ENCODE results near the gene HIRA. TPM values are rescaled to one million over a fixed set of nuclear protein-coding genes. Genes with fewer than 3 reads are reported as not detected.

The HIRA gene
- total and polyA plus RNA-seq, 9 of the 15 experiments (the other 6 are each of a cell fraction or from before 2014, with no cell fraction given): 0.96 to 132 (median 58.4) TPM

DNA sequence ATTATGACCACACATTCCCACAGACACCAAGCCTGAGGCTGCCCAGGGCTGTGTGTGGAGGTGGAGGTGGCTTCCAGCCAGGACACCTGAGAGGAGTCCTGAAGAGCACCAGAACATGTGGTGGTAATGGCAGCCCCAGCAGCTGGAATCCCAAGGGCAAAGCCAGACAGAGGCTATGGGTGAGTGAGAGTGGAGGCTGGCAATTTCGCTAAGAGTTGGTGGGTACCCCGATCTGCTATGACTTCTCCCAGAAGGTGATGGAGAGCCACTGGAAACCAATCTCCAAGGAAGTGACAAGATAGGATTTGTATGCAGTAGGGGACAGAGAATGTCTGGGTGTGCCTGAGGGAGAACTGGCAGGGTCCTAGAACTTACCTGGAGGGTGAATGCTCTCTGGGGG, 70.7 kb downstream of the HIRA start (continued):
- TF ChIP-seq, protein P1, sequence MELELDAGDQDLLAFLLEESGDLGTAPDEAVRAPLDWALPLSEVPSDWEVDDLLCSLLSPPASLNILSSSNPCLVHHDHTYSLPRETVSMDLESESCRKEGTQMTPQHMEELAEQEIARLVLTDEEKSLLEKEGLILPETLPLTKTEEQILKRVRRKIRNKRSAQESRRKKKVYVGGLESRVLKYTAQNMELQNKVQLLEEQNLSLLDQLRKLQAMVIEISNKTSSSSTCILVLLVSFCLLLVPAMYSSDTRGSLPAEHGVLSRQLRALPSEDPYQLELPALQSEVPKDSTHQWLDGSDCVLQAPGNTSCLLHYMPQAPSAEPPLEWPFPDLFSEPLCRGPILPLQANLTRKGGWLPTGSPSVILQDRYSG (tag; conservative IDR thresholded peaks at IDR 0.05; ENCODE audit: low read depth): no peak
- TF ChIP-seq, protein P2, sequence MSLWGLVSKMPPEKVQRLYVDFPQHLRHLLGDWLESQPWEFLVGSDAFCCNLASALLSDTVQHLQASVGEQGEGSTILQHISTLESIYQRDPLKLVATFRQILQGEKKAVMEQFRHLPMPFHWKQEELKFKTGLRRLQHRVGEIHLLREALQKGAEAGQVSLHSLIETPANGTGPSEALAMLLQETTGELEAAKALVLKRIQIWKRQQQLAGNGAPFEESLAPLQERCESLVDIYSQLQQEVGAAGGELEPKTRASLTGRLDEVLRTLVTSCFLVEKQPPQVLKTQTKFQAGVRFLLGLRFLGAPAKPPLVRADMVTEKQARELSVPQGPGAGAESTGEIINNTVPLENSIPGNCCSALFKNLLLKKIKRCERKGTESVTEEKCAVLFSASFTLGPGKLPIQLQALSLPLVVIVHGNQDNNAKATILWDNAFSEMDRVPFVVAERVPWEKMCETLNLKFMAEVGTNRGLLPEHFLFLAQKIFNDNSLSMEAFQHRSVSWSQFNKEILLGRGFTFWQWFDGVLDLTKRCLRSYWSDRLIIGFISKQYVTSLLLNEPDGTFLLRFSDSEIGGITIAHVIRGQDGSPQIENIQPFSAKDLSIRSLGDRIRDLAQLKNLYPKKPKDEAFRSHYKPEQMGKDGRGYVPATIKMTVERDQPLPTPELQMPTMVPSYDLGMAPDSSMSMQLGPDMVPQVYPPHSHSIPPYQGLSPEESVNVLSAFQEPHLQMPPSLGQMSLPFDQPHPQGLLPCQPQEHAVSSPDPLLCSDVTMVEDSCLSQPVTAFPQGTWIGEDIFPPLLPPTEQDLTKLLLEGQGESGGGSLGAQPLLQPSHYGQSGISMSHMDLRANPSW (CRISPR knock-in tag; IDR thresholded peaks at IDR 0.05): no peak
- no peak for TF ChIP-seq NUFIP1 (IDR thresholded peaks at IDR 0.05; ENCODE audit: partially characterized antibody)
- TF ChIP-seq, protein P3, sequence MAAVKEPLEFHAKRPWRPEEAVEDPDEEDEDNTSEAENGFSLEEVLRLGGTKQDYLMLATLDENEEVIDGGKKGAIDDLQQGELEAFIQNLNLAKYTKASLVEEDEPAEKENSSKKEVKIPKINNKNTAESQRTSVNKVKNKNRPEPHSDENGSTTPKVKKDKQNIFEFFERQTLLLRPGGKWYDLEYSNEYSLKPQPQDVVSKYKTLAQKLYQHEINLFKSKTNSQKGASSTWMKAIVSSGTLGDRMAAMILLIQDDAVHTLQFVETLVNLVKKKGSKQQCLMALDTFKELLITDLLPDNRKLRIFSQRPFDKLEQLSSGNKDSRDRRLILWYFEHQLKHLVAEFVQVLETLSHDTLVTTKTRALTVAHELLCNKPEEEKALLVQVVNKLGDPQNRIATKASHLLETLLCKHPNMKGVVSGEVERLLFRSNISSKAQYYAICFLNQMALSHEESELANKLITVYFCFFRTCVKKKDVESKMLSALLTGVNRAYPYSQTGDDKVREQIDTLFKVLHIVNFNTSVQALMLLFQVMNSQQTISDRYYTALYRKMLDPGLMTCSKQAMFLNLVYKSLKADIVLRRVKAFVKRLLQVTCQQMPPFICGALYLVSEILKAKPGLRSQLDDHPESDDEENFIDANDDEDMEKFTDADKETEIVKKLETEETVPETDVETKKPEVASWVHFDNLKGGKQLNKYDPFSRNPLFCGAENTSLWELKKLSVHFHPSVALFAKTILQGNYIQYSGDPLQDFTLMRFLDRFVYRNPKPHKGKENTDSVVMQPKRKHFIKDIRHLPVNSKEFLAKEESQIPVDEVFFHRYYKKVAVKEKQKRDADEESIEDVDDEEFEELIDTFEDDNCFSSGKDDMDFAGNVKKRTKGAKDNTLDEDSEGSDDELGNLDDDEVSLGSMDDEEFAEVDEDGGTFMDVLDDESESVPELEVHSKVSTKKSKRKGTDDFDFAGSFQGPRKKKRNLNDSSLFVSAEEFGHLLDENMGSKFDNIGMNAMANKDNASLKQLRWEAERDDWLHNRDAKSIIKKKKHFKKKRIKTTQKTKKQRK (IDR thresholded peaks at IDR 0.05; ENCODE audit: borderline replicate concordance, low read depth, low read length): no peak
- TF ChIP-seq HEY1 (CRISPR knock-in tag; IDR thresholded peaks at IDR 0.05; ENCODE audit: borderline replicate concordance): no peak
- TF ChIP-seq ZNF3 (CRISPR knock-in tag; IDR thresholded peaks at IDR 0.05): no peak
- TF ChIP-seq SOX6 (IDR thresholded peaks at IDR 0.05): no peak
- TF ChIP-seq, protein P4, sequence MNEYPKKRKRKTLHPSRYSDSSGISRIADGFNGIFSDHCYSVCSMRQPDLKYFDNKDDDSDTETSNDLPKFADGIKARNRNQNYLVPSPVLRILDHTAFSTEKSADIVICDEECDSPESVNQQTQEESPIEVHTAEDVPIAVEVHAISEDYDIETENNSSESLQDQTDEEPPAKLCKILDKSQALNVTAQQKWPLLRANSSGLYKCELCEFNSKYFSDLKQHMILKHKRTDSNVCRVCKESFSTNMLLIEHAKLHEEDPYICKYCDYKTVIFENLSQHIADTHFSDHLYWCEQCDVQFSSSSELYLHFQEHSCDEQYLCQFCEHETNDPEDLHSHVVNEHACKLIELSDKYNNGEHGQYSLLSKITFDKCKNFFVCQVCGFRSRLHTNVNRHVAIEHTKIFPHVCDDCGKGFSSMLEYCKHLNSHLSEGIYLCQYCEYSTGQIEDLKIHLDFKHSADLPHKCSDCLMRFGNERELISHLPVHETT (CRISPR knock-in tag; conservative IDR thresholded peaks at IDR 0.05 in 1 of 2, IDR thresholded peaks at IDR 0.05 in 1 of 2): 0 out of 4 replicates have a peak, but pooled peaks of 1 of the 2 experiments have one; percentile 49
- TF ChIP-seq ZNF12 (CRISPR knock-in tag; IDR thresholded peaks at IDR 0.05): no peak
- no peak for TF ChIP-seq MTF1 (CRISPR knock-in tag; IDR thresholded peaks at IDR 0.05; ENCODE audit: borderline replicate concordance)
- TF ChIP-seq KLF16 (IDR thresholded peaks at IDR 0.05): no peak
- no peak for TF ChIP-seq SIRT6 (IDR thresholded peaks at IDR 0.05; ENCODE audit: low read depth, low read length)
- TF ChIP-seq EHMT2 (IDR thresholded peaks at IDR 0.05): no peak
- no peak for TF ChIP-seq ZNF699 (CRISPR knock-in tag; IDR thresholded peaks at IDR 0.05; ENCODE audit: insufficient replicate concordance)
- no peak for TF ChIP-seq ILK (tag; IDR thresholded peaks at IDR 0.05; ENCODE audit: borderline replicate concordance, low read depth)
- TF ChIP-seq RBM39 (optimal IDR thresholded peaks at IDR 0.05; ENCODE audit: low read depth, low read length): peak; percentile 61
- TF ChIP-seq, protein P5, sequence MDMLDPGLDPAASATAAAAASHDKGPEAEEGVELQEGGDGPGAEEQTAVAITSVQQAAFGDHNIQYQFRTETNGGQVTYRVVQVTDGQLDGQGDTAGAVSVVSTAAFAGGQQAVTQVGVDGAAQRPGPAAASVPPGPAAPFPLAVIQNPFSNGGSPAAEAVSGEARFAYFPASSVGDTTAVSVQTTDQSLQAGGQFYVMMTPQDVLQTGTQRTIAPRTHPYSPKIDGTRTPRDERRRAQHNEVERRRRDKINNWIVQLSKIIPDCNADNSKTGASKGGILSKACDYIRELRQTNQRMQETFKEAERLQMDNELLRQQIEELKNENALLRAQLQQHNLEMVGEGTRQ (CRISPR knock-in tag; IDR thresholded peaks at IDR 0.05): 0 out of 2 replicates have a peak, but pooled peaks have one; percentile 15
- TF ChIP-seq HSF4 (CRISPR knock-in tag; IDR thresholded peaks at IDR 0.05; ENCODE audit: borderline replicate concordance): no peak
- no peak for TF ChIP-seq MYNN (IDR thresholded peaks at IDR 0.05)
- TF ChIP-seq MYNN (CRISPR knock-in tag; IDR thresholded peaks at IDR 0.05): peak; percentile 41; the same call in 1 of the 2 replicates
